Lung (tissue), 12 donors: ENCODE measurements around the gene CDKN3. TPM values are rescaled to one million over a fixed set of nuclear protein-coding genes. Genes with fewer than 3 reads are reported as not detected.

ENCODE experiments used
- ATAC-seq: fragments of 200-7000 bp; cut with Tn5 transposase; one replicate; pipeline ENCODE4 v1.9.1; 2020; ENCODE audit warnings: moderate number of reproducible peaks; ENCODE audit not compliant: insufficient read depth, low FRiP score
- DNase-seq, 3 donors: peaks; one replicate each; pipeline ENCODE4 v3.0.0-alpha.2; 2013 to 2017
- H3K27ac ChIP-seq, 2 donors: one replicate each; pipeline ENCODE4 v1.5.1; 2013; ENCODE audit warnings: mild to moderate bottlenecking in 2 of 2, moderate library complexity in 2 of 2, control low read depth in 1 of 2, inconsistent platforms in 1 of 2, low read depth in 1 of 2, low read length in 1 of 2
- H3K27me3 ChIP-seq, 3 donors: one replicate each; pipeline ENCODE4 v1.5.1; 2013; ENCODE audit warnings: low read length in 2 of 3; ENCODE audit not compliant: control insufficient read depth in 3 of 3, insufficient read depth in 3 of 3
- H3K36me3 ChIP-seq, 4 donors: one replicate each; pipeline ENCODE4 v1.5.1; 2013; ENCODE audit warnings: low read length in 4 of 4, mild to moderate bottlenecking in 1 of 4, moderate library complexity in 1 of 4; ENCODE audit not compliant: control insufficient read depth in 4 of 4, insufficient read depth in 4 of 4
- H3K4me1 ChIP-seq, 5 donors: one replicate each; pipeline ENCODE4 v1.5.1; 2013; ENCODE audit warnings: low read length in 5 of 5, mild to moderate bottlenecking in 2 of 5, moderate library complexity in 1 of 5; ENCODE audit not compliant: control insufficient read depth in 5 of 5, insufficient read depth in 5 of 5
- H3K4me3 ChIP-seq: one replicate; pipeline ENCODE4 v1.5.1; 2013; ENCODE audit warnings: mild to moderate bottlenecking, control low read depth, moderate library complexity
- H3K9ac ChIP-seq, 2 donors: one replicate each; pipeline ENCODE4 v1.5.1; 2013; ENCODE audit warnings: low read length in 2 of 2, control low read depth in 1 of 2; ENCODE audit not compliant: insufficient read depth in 1 of 2
- H3K9me3 ChIP-seq, 4 donors: one replicate each; pipeline ENCODE4 v1.5.1; 2013; ENCODE audit warnings: low read length in 3 of 4, mild to moderate bottlenecking in 1 of 4, moderate library complexity in 1 of 4; ENCODE audit not compliant: control insufficient read depth in 4 of 4, insufficient read depth in 3 of 4
- WGBS, 2 donors: extraction: QIAGEN DNeasy Blood & Tissue Kit; methylation state at CpG; one replicate each; pipeline ENCODE4 v1.1.7; 2013; 5-methylcytosine and 5-hydroxymethylcytosine counted together
- polyA plus RNA-seq, 2 donors: library from polyadenylated mRNA; stranded (reverse); fragments of 200-250 nt; gene quantifications; one replicate each; pipeline ENCODE4 v1.2.1, GENCODE V29; 2013
- total RNA-seq, 2 donors: library from RNA; depleted of rRNA in 1 of 2; stranded (reverse); fragments of >200 nt in 1 of 2; gene quantifications; one replicate each; pipeline ENCODE4 v1.2.1, GENCODE V29; 2014 to 2021
- TF ChIP-seq, protein P1 (sequence below): IDR thresholded peaks from 2 replicates; pipeline ENCODE4 v1.5.1; 2012; ENCODE audit warnings: mild to moderate bottlenecking; ENCODE audit errors: control extremely low read depth, extremely low read depth
- donor health status: control.
- donor health status: control.
- donor health status: Bipolar disorder and iron deficiency.
- donor health status: healthy.
- donor health status: DM: yes; HTN: yes; CAD: no.

The CDKN3 gene
- total and polyA plus RNA-seq, 4 donors = 1.5 to 5.7 (median 4.6) TPM

DNA sequence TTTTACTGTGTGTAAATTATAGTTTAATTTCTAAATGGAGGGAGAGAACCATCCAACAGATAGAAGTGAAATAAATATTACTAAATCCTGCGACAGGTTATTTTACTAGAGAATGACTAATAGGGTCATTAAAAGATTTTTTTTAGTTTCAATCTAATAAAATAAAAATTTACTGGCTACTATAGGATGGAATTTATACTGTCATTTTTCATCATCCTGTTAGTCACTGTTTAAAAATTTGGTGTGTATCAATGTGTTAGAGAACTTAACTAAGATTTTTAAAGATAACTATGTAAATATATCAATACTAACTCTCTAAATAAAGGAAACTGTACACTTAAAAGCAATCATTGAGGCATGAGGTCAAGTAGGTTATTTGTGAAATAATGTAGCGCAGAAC is 41.1 kb upstream of the CDKN3 start:
- Histone ChIP-seq H3K9me3 (peaks cover 0 to 2% (median 0%) of the 10 kb centered on the region in 4 donors), H3K4me1 (no peaks in the 10 kb centered on the region)
- 47 to 77% methylated on average over 2 of the region's 2 CpGs for WGBS, 2 donors

DNA sequence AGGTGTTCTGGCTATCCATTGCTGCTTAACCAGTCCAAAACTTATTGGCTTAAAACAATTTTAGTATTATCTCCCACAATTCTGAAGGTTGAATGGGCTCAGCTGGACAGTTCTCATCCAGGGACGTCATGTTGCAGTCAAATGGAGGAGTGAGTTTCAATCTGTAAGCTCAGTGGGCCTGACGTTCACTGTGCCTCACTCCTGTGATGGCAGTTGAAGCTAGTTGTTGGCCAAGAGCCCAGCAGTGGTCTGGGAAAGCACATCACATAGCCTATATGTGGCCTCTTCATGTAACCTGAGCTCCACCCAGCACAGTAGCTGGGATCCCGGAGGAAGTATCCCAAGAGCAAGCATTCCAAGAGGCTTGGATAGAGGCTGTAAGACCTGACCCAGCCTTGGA is 40.6 kb upstream of the CDKN3 start:
- WGBS, 2 donors = 74 to 82% methylated on average over 3 of the region's 3 CpGs
- no peak overlapping the region for H3K27ac ChIP-seq
- no peak for ATAC-seq
- H3K27me3 ChIP-seq = no peaks in the 10 kb centered on the region
- no peak for DNase-seq
- no peak overlapping the region for H3K9ac ChIP-seq
- peaks cover 0 to 3% (median 0%) of the 10 kb centered on the region in 4 donors for H3K9me3 ChIP-seq
- TF ChIP-seq, protein P1, sequence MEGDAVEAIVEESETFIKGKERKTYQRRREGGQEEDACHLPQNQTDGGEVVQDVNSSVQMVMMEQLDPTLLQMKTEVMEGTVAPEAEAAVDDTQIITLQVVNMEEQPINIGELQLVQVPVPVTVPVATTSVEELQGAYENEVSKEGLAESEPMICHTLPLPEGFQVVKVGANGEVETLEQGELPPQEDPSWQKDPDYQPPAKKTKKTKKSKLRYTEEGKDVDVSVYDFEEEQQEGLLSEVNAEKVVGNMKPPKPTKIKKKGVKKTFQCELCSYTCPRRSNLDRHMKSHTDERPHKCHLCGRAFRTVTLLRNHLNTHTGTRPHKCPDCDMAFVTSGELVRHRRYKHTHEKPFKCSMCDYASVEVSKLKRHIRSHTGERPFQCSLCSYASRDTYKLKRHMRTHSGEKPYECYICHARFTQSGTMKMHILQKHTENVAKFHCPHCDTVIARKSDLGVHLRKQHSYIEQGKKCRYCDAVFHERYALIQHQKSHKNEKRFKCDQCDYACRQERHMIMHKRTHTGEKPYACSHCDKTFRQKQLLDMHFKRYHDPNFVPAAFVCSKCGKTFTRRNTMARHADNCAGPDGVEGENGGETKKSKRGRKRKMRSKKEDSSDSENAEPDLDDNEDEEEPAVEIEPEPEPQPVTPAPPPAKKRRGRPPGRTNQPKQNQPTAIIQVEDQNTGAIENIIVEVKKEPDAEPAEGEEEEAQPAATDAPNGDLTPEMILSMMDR = no peak
- no peaks in the 10 kb centered on the region for H3K36me3 ChIP-seq
- H3K4me1 ChIP-seq = no peaks in the 10 kb centered on the region
- no peak overlapping the region for H3K4me3 ChIP-seq

More for the DNA sequence above, 41.1 kb upstream of the CDKN3 start:
- Histone ChIP-seq H3K27ac (no peak overlapping the region), H3K36me3 (no peaks in the 10 kb centered on the region), H3K4me3 (no peak overlapping the region), H3K9ac (no peak overlapping the region), H3K27me3 (no peaks in the 10 kb centered on the region)
- no peak for DNase-seq
- TF ChIP-seq, protein P1 = no peak
- no peak for ATAC-seq

DNA sequence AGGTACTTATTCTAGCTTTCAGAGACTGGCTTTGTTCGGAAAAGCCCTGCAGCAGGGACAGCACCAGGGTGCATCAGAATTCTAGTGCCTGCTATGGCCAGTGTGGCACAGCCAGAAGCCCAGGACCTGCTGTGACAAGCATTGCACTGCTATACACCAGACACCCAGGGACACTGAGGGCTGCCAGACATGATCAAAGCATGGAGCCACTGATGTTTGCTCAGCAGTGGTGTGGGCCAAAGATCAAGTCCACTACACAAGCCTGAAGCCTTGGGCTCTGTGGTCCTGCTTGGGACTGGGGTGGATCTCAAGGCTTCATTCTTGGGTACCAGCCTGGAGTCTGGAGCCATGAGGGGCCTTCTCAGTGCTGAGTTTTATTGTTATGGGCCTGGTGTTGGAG is 36.1 kb upstream of the CDKN3 start:
- Histone ChIP-seq H3K27me3 (no peaks in the 10 kb centered on the region), H3K27ac (no peak overlapping the region), H3K36me3 (no peaks in the 10 kb centered on the region), H3K9me3 (peaks cover 0 to 3% (median 0%) of the 10 kb centered on the region in 4 donors), H3K4me3 (no peak overlapping the region), H3K4me1 (peaks cover 0 to 10% (median 4%) of the 10 kb centered on the region in 5 donors), H3K9ac (no peak overlapping the region)
- TF ChIP-seq, protein P1 = no peak
- DNase-seq (no peak), ATAC-seq (no peak)
- 93 to 97% methylated on average over 1 of the region's 1 CpG for WGBS, 2 donors

DNA sequence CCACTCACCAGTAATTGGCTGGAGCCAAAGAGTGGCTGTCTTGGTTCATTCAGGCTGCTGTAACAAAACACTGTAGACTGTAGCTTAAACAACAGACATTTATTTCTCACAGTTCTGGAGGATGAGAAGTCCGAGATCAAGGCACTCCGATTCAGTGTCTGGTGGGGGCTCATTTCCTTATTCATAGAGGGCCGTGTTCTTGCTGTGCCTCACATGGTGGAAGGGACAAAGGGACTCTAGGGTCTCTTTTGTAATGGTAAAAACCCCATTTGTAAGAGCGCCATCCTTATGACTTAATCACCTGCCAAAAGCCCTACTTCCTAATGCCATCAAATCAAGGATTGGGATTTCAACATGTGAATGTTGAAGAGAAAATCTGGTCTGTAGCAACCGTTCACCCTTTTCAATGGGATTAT is 34.7 kb upstream of the CDKN3 start:
- 95% methylated on average over 5 of the region's 5 CpGs for WGBS, 2 donors
- Histone ChIP-seq H3K27me3 (no peaks in the 10 kb centered on the region), H3K27ac (no peak overlapping the region), H3K4me1 (peaks cover 0 to 12% (median 6%) of the 10 kb centered on the region in 5 donors), H3K36me3 (no peaks in the 10 kb centered on the region), H3K9ac (no peak overlapping the region), H3K9me3 (peaks cover 0 to 3% (median 0%) of the 10 kb centered on the region in 4 donors), H3K4me3 (no peak overlapping the region)
- no peak for ATAC-seq
- no peak for DNase-seq
- TF ChIP-seq, protein P1 = no peak
